Suppressor macrophage (primary cell): Measurements from ENCODE around the gene KCP.
A peak's percentile ranks its signal among the peaks of the same experiment; 100 is the strongest.

Experiments
- DNase-seq, 4 experiments: peaks; one replicate each; pipeline ENCODE4 v3.0.0-alpha.2; 2020 to 2022

KCP gene

DNA sequence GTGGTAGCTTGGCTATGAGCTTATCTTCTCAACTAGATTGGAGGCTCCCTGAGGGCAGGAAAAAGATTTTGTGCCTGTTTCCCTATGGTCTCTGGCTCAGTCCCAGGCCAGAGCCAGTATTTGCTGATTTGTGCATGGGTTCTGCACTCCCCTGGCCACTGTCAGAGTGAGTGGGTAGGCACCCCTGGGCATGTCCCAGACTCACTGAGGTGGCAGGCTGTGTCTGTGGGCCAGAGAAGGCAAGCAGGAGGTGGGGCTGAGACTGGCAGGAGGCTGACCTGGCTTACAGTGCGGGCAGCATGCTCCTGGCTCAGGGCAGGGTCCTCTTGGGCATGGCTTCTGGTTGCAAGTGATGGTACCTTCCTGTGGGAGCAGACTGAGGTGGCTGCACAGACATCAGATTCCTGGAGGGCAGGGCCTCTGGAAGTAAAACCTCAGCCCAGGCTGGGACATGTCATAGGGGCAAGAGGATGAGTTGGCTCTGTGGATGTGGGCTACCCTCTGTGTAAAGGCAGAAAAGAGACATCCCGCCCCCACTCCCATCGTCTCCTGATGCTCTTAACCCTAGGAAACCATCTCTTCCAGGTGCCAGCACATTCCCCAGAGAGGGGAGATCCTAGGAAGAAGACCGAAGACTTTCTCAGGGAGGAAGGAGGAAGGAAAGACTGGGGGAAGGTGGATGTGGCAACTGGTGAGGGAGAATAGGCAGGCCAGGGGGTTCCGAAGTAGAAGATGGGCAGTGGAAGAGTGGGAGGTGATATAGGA lies 4.3 kb downstream of the KCP start:
- DNase-seq = no peak

DNA sequence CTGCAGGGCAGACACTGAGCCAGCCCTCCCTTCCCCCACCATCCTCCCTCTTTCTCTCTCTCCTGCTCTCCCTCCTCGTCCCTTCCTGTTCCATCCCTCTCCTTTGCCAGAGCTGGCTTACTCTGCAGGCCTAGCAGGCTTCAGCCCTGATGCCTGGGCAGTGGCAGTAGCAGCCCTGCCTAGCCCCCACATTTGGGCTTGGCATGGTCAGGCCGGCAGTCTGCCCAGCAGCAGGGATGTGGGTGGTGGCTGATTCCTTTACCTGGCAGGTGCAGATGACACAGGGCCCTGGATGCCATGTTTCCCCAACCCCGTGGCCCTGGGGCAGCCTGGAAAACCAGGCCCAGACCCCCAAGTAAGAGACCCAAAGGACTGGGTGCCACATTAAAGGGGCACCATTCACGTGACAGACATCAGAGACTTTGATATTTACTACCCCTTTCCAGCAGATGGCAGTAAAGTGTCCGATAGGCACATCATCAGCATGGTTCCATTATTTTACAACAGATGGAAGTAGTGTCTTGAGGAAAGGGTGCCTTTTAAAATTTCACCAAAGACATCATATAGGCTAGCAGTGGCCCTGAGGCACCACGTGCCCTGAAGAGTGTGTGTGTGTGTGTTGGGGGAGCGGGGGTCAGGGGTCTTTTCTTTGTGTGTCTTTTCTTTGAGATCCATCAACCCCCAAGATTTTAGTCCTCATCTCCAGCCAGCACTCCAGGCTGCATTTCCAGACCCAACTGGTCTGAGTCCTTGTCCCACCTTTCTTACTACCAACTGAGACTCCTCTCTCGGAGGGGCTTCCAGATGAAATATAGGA lies 5.9 kb downstream of the KCP start:
- peak; percentile 63 to 90 (median 73) for DNase-seq

DNA sequence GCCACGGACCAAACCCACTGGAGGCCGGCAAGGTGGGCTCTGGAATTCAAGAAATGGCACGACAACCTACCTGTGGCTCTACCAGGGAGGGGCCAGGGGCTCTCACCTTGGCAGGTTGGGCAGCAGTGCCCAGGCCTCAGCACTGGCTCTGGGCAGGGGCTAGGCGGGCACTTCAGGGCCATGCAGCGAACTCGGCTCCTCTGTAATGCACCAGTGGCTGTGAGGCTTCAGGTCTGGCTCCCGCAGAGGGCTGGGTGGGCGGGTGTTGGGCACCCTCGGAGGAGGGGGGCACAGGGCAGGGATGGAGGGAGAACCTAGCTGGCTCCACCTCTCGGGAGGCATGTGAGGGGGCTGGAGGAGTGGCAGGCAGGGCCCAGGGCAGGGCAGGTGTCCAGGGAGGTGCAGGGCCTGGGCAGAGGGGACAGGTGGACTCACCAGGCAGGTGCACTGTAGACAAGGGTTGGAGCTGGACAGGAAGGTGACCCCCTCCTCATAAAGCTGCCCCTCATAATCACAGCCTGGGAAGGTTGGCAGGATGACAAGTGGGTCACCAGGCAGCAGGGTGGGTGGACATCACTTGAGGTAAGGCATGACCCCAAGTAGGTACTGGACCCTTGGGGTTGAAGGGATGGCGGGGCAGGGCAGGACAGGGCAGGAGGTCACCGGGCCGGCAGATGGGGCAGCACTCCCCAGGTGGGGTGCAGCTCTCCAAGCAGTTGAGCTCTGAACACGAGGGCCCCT lies 6.7 kb downstream of the KCP start:
- DNase-seq = no peak

DNA sequence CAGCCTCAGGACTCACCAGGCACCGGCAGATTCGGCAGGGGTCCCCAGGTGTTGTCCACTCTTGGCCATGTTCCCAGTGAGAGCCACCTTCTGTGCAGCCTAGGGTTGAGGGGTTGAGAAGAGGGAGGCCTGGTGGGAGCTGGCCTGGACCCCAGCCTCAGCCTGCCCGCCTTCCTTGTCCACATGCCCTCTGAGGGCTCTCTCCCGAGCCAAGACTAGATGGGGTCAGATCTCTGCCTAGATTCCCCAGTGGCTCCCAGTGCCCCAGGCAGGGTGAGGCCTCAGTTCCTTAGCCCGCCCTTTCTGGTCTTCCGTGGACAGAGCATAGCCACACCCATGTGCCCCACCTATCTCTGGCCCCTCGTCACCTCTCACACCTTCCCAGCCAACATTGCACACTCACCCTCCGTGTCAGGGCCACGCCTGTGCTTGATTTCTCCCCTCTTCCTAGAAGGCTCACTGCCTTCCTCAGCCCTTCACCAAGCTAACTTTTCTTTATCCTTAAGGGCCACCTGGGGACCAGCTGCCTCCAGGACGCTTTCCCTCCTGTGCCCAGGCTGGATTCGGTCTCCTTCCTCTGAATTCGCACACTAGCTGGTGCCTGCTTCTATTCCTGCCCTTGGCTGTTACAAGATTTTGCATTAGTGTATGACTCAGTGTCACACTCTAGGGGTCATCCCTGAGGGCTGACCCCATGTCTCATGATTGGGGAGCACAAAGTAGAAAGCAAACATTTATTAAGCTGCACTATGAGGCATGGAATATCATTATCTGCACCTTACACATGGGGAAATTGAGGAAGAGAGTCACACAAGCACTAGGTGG lies 7.5 kb downstream of the KCP start:
- DNase-seq = peak; percentile 60 to 85 (median 80)

DNA sequence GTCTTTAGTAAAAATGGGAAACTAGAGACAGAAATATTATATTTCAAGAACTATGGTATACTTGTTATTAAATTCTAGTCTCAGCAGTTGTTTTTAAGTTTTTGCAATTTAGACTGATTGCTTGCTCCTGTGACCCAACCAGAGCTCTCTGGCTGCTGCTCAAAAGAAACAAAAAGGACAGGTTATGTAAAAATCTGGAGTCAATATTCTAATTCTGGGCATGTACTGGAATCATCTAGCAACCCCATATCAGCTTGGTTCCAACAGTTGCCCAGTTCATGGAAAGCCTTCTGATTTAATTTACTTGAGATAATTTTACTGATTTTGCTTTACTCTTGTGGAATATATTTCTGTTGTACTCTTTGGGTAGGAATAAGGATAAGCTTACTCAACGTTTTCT lies 10.3 kb downstream of the KCP start:
- no peak for DNase-seq

DNA sequence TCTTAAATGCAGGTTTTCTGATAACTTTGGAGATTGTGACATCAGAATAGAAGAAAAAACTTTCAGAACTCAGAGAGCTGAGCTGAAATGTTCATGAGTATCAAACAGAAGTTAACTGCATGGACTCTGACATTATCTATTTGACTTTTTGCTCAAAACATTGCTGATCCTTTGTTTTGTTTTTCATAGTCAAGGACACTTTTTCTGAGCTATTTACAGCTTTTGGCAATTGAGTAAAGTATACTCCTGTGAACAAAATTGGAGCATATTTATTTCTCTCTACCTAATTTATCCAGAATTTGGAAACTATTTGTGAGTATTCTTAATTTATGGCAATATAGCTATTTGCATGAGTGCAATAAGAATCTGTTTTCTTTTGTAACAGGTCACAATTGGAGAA lies 11.1 kb downstream of the KCP start:
- DNase-seq = no peak

DNA sequence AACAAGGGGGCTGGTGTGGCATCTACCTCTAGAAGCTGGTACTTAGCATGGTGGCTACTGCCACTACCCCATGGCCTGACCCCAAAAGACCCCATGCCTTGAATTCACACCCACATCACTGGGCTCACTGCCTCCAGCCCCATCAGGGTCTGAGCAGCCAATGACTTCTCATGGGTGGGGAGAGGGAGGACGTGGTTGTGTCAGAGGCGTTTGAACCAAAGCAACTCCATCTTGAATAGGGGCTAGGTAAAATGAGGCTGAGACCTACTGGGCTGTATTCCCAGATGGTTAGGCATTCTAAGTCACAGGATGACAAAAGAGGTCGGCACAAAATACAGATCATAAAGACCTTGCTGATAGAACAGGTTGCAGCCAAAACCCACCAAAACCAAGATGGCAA lies 15.2 kb downstream of the KCP start:
- no peak for DNase-seq

DNA sequence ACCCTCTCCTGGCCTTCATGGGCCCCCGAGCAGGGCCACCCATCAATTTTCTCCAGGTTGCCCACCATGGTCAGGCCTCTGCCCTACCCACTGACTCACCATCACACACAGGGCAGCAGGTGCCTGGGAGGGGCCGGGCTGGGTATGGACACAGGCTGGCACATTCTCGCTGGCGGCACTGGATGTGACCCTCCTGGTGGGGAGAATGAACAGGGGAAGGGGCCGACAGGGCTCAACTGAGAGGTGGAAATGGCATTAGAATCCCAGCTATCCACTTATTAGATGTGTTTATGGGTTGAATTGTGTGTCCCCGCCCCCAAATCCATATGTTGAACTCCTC lies 16.4 kb downstream of the KCP start:
- DNase-seq = no peak

DNA sequence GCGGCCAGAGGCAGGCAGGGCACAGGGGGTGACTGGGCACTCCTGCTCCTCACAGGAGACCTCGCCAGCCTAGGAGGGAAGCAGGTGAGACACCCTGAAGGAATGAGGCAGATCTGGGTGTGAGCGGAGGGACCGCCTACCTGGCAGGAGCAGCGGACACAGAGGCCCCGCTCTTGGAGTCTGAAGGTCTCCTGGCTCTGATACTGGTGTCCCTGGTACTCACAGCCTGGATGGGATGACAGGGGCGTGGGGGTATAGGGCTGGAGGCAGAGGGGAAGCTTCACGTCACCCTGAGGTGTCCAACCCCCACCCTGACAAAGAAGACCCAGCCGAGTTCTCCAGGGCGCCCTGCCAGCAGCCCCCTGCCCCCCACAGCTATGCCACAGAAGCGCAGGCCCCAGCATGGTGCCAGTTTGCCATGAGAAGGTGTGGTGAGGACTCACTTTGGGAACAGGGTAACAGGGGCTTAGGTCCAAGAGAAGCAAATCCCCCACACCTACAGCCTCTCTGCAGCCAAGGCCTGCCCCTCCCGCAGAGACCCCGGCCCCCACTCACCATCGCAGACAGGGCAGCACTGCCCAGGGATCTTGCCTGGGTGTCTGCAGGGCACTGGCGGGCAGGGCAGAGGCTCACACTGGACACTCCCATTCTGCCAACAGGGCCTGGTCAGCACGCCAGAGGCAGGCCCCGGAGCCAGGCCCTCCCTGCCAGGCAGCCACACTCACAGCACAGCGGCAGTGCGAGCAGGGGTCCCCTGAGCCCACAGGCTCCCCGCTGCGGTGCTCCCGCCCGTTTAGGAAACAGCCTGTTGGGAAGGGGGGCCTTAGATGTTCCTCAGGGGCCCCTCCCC lies 17.0 kb downstream of the KCP start:
- no peak for DNase-seq

DNA sequence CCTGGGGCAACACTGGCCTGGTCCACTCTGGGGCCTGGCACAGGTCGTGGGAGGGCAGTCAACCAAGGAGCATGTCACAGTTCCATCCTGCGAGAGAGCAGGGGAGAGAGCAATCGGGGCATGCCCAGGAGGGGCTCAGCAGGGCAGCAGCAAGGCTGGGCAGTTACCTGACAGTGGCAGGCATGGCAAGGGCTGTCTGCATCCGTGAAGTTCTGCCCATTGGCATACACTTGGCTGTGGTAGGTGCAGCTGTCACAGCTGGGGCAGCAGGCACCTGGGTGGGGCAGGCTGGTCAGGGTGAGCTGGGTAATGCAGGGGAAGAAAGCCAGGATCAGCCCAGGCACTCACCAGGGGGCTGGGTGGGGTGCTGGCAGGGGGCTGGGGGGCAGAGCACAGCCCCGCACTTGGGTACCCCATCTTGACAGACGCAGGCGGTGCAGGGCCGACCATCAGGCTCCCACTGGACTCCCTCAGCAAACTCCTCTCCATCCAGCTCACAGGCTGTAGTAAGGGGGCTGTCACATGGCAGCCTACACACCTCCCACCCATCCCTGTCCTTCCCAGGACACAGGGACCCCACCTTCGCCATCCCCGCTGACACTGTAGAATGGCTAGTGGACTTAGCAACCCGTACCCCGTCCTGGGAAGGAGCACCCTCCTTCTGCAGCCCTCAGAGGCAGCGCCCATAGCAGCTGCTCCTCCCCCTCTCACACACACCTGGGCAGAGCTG lies 17.8 kb downstream of the KCP start:
- no peak for DNase-seq

DNA sequence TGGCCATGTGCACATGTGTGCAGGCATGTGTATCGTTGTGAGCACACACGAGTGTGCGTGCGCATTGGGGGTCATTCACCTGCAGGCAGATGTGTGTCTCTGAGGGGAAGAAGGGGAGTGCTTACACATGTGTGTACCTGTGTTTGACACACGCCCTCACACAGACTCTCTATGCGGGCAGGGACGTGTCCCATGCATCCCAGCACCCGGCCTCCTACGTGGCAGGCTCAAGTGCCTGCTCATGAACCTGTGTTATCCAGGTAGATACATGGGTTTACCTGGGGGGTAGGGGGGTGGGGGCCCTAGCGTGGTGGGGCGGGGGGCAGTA lies 18.6 kb downstream of the KCP start:
- DNase-seq = no peak

DNA sequence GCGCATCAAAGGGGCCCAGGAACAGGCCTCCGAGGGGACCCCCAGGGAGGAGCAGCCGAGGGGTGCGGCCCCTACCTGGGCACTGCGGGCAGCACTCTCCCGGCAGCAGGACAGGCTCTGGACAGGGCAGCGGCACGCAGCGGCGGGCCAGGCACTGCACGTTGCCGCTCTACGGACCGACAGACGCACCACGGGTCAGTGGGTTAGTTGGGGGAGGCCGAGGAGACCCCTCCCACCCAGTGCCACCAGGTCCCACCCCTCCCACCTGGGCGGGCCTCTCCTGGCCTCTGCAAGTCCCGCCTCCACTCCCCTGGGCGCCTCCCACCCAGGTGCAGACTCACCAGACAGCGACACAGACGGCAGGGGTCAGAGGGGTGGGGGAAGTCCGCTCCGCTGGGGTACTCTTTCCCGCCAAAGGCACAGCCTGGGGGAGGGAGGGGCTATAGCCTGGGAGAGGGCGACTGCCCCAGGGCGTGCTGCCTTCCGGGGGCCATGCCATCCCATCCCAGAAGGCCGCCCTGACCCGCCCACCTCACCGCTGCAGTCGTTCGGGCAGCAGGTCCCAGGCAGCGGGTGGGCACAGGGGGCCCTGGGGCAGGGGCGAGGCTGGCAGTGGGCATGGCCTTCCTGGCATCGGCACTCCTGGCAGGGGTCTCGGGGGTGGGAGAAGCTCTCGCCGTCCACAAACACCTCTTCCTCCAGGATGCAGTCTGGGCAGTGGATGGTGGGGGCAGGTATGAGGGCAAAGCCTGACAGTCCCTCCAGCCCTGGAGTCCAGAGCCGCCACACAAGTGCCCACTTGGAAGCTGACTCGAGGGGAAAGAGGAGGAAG lies 19.2 kb downstream of the KCP start:
- DNase-seq = no peak

DNA sequence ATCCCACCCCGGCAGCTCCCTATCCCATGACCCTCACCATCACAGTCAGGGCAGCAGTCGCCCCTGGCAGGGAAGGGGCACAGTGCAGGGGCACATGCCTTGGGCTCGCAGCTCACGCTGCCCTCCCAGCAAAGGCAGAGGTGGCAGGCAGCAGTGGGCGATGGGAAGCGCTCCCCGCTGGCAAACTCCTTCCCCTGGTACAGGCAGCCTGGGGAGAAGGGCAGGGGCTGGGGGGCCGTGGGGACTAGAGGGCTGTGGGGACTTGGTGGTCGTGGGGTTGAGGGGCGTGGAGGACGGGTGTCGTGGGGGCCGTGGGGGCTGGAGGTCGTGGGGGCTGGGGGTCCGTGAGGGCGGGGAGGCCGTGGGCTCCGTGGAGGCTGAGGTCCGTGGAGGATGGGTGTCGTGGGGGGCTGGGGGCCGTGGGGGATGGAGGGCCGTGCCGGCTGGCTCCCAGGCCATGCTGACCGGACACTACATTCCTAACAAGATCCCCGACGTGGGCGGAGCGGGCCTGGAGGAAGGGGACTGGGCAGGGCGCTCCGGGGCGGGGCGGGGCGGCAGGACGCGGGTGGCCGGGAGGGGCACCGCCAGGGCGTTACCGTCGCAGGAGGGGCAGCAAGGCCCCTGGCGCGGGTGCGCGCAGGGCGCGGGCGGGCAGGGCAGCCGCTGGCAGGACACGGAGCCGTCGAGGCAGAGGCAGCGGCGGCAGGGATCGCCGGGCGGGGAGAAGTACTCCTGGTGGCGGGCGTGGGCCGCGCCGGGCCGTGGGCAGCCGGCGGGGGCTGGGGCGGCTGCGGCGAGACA lies 20.0 kb downstream of the KCP start:
- peak in 2 of 4 experiments; percentile 43 to 55 for DNase-seq

DNA sequence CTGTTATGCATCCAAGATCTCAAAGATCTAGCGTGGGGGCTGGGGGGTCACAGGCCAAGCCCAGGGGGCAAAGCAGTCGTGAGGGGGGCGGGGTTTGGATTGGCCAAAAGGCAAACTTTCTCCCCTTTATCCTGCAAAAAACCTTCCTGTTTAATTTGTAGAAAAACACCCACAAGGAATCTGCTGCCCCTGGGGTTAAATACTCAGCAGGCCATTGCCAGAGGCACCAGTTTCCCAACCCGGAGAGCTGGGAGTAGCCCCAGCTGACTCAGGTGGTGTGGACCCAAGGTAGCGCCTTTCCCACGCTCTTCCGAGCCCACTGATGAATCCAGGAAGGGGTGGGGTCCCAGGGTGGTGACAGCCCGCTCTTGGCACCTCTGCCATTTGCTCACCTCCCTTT lies 21.4 kb downstream of the KCP start:
- no peak for DNase-seq

DNA sequence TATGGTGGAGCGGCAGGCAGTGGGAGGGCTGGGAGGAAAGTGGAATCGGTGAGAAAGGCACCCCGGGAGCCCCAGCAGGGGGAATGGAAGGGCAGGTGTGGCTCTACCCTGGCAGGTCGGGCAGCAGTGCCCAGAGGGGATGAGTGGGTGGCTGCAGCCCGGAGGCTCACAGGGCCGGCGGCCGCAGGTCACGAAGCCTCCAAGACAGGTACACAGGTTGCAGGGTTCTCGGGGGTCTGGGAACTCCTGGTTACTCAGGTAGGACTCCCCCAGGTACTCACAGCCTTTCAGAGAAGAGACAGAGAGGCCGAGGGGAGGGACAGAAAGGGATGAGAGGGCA lies 21.8 kb downstream of the KCP start:
- DNase-seq = no peak

DNA sequence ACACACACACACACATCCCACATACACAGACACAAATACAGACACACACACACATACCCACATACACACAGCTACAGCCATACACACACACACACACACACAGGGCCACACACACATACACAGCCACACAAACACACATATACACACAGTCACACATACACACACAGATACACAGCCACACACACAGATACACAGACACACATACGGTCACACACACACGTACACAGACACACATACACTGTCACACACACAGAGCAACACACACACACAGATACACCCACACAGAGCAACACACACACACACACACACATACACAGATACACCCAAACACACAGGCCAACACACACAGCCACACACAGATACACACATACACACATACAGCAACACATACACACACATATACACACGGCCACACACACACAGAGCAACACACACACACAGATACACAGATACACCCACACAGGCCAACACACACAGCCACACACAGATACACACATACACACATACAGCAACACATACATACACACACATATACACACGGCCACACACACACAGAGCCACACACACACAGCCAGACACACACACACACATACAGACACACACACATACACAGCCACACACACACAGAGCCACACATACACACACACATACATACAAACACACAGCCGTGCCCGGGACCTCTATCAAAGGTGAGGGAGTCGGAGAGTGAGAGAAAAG lies 22.3 kb downstream of the KCP start:
- DNase-seq = no peak

DNA sequence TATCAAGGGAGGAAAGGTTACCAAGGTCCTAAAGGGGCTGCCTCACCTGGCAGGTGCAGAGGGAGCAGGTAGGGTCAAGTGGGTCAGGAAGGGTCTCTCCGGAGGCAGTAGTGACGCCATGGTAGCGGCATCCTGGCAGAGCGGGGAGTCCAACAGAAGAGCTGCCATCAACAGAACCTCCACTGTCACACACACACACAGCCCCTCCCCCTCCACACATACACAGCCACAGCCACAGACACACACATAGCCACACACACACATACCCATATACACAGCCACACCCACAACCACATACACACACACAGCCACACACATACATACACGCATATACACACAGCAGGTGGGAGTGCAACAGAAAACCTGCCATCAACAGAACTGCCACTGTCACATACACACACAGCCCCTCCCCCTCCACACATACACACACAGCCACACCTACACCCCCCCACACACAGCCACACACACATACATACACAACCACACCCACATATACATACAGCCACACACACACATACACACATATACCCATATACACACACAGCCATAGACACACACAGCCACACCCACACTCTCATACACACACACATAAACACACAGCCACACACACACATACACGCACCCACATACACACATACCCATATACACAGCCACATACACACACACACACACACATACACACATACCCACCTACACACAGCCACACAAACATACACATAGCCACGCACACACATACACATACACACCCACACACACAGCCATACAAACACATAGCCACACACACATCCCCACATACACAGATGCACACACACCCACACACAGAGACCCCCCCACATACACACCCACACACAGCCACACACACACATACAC lies 23.1 kb downstream of the KCP start:
- no peak for DNase-seq
